ENCODE measurements around the gene SRSF1. TPM values are rescaled to one million over a fixed set of nuclear protein-coding genes. Genes with fewer than 3 reads are reported as not detected.
A peak's percentile ranks its signal among the peaks of the same experiment; 100 is the strongest.

The SRSF1 gene
- total RNA-seq, 2 donors from 2014 or later: 173 to 315 TPM

- no peak for DNase-seq
- no peaks in the 10 kb centered on the region for H3K9me3 ChIP-seq
- H3K4me3 ChIP-seq: no peak overlapping the region
- peak overlapping the region in 1 of 2 donors; percentile 7 for H3K9ac ChIP-seq (ENCODE audit: low read depth in 2 of 2, low read length in 2 of 2)
- H3K4me1 ChIP-seq: peaks cover 7% of the 10 kb centered on the region
- H3K27me3 ChIP-seq: no peaks in the 10 kb centered on the region
- no peak for TF ChIP-seq CTCF (IDR thresholded peaks at IDR 0.05)
- intact Hi-C loops (cut with DNase I): loop anchor here (5.0 kb wide), 2 partner anchors 33 to 93 kb away; no protein-coding TSS in a partner anchor
- no peak overlapping the region for H3K27ac ChIP-seq
- H3K36me3 ChIP-seq: peaks cover under 1% of the 10 kb centered on the region
Observed at GRCh38 chr17:57984936-57985674, 21.9 kb downstream of the SRSF1 start.

- intact Hi-C loops (cut with DNase I): no loop called here
- Histone ChIP-seq H3K9me3 (no peaks in the 10 kb centered on the region), H3K9ac (ENCODE audit: low read depth in 2 of 2, low read length in 2 of 2) (no peak overlapping the region), H3K4me1 (peaks cover 7% of the 10 kb centered on the region), H3K27me3 (no peaks in the 10 kb centered on the region), H3K4me3 (no peak overlapping the region), H3K36me3 (peaks cover 8% of the 10 kb centered on the region), H3K27ac (no peak overlapping the region)
- no peak for DNase-seq
- no peak for TF ChIP-seq CTCF (IDR thresholded peaks at IDR 0.05)
Observed at GRCh38 chr17:57984261-57984890, 22.7 kb downstream of the SRSF1 start.

GRCh38 chr17:57983446-57983845, 23.6 kb downstream of the SRSF1 start:
- Histone ChIP-seq H3K27ac (no peak overlapping the region), H3K4me3 (no peak overlapping the region), H3K4me1 (peaks cover 7% of the 10 kb centered on the region), H3K9me3 (no peaks in the 10 kb centered on the region), H3K36me3 (peaks cover 17% of the 10 kb centered on the region), H3K9ac (ENCODE audit: low read depth in 2 of 2, low read length in 2 of 2) (no peak overlapping the region), H3K27me3 (no peaks in the 10 kb centered on the region)
- no peak for DNase-seq
- no peak for TF ChIP-seq CTCF (IDR thresholded peaks at IDR 0.05)
- intact Hi-C loops (cut with DNase I): no loop called here

GRCh38 chr17:57982452-57983170, 24.4 kb downstream of the SRSF1 start:
- peaks cover 22% of the 10 kb centered on the region for H3K36me3 ChIP-seq
- H3K27ac ChIP-seq: no peak overlapping the region
- H3K4me3 ChIP-seq: no peak overlapping the region
- H3K9me3 ChIP-seq: no peaks in the 10 kb centered on the region
- peaks cover 7% of the 10 kb centered on the region for H3K4me1 ChIP-seq
- no peak for DNase-seq
- no peaks in the 10 kb centered on the region for H3K27me3 ChIP-seq
- no peak for TF ChIP-seq CTCF (IDR thresholded peaks at IDR 0.05)
- no peak overlapping the region for H3K9ac ChIP-seq (ENCODE audit: low read depth in 2 of 2, low read length in 2 of 2)
- intact Hi-C loops (cut with DNase I): no loop called here

- Histone ChIP-seq H3K36me3 (peaks cover 22% of the 10 kb centered on the region), H3K27me3 (no peaks in the 10 kb centered on the region), H3K27ac (no peak overlapping the region), H3K4me3 (no peak overlapping the region), H3K9ac (ENCODE audit: low read depth in 2 of 2, low read length in 2 of 2) (no peak overlapping the region), H3K4me1 (no peaks in the 10 kb centered on the region), H3K9me3 (no peaks in the 10 kb centered on the region)
- DNase-seq: no peak
- TF ChIP-seq CTCF (IDR thresholded peaks at IDR 0.05): no peak
- intact Hi-C loops (cut with DNase I): no loop called here
Observed at GRCh38 chr17:57980522-57980921, 26.5 kb downstream of the SRSF1 start.

Data from colonic mucosa (tissue), 4 donors.